Stimulated activated CD8-positive, alpha-beta memory T cell treated with anti-CD3 and anti-CD28 coated beads, Interleukin-4, amount 100 ng/mL, for 4 hours (primary cell): ENCODE data around the gene NECAB3.
"Not testable (repeated sequence)": the region's sequence is repeated elsewhere in the genome, so short reads cannot be mapped to it uniquely, and the experiment has no call there.

Experiments used
- DNase-seq, 2 donors: peaks; one replicate each; pipeline ENCODE4 v3.0.0-alpha.2; 2020; ENCODE audit warnings: low read depth in 2 of 2, low spot score in 1 of 2

The NECAB3 gene

GRCh38 chr20:33674294-33675135, at the start of gene NECAB3:
TSS of gene NECAB3 (minus strand) at chr20:33674428. CDS start at chr20:33674352, 76 bp downstream.
- DNase-seq, result no peak

- no peak for DNase-seq
Observed at GRCh38 chr20:33721391-33722140, 47.3 kb upstream of the NECAB3 start.

GRCh38 chr20:33719989-33720709, 45.9 kb upstream of the NECAB3 start, which contains the start of gene PXMP4:
TSS of gene PXMP4 (minus strand) at chr20:33720310. CDS start at chr20:33720207, 103 bp downstream.
- peak; percentile 65 to 74 for DNase-seq

- no peak for DNase-seq
Observed at GRCh38 chr20:33719277-33719988, 45.2 kb upstream of the NECAB3 start.

GRCh38 chr20:33716498-33716897, 42.3 kb upstream of the NECAB3 start:
- DNase-seq, result no peak

GRCh38 chr20:33713865-33714367, 39.7 kb upstream of the NECAB3 start:
- no peak for DNase-seq

- no peak for DNase-seq
Observed at GRCh38 chr20:33711446-33711738, 37.2 kb upstream of the NECAB3 start.

- DNase-seq, result no peak
Observed at GRCh38 chr20:33710681-33711445, 36.6 kb upstream of the NECAB3 start.

GRCh38 chr20:33709905-33710541, 35.8 kb upstream of the NECAB3 start:
- no peak for DNase-seq

- DNase-seq, result no peak
Observed at GRCh38 chr20:33709398-33709797, 35.2 kb upstream of the NECAB3 start.

GRCh38 chr20:33707668-33708067, 33.4 kb upstream of the NECAB3 start:
- no peak for DNase-seq

- DNase-seq, result no peak
Observed at GRCh38 chr20:33704197-33704924, 30.1 kb upstream of the NECAB3 start.

- no peak for DNase-seq
Observed at GRCh38 chr20:33703498-33704137, 29.4 kb upstream of the NECAB3 start.

- no peak for DNase-seq
Observed at GRCh38 chr20:33702861-33703260, 28.6 kb upstream of the NECAB3 start.

- no peak for DNase-seq
Observed at GRCh38 chr20:33701629-33702450, 27.6 kb upstream of the NECAB3 start.

GRCh38 chr20:33700696-33701441, 26.6 kb upstream of the NECAB3 start:
- DNase-seq, result not testable (repeated sequence)

GRCh38 chr20:33698966-33699365, 24.7 kb upstream of the NECAB3 start:
- not testable (repeated sequence) for DNase-seq
